ENCODE measurements around the gene KAT8. TPM values are rescaled to one million over a fixed set of nuclear protein-coding genes. Genes with fewer than 3 reads are reported as not detected.
A peak's percentile ranks its signal among the peaks of the same experiment; 100 is the strongest.

The KAT8 gene
- total and polyA plus RNA-seq, 2 of the 13 experiments (the other 11 are each of a cell fraction or from before 2014, with no cell fraction given): 79.0 to 84.2 TPM

DNA sequence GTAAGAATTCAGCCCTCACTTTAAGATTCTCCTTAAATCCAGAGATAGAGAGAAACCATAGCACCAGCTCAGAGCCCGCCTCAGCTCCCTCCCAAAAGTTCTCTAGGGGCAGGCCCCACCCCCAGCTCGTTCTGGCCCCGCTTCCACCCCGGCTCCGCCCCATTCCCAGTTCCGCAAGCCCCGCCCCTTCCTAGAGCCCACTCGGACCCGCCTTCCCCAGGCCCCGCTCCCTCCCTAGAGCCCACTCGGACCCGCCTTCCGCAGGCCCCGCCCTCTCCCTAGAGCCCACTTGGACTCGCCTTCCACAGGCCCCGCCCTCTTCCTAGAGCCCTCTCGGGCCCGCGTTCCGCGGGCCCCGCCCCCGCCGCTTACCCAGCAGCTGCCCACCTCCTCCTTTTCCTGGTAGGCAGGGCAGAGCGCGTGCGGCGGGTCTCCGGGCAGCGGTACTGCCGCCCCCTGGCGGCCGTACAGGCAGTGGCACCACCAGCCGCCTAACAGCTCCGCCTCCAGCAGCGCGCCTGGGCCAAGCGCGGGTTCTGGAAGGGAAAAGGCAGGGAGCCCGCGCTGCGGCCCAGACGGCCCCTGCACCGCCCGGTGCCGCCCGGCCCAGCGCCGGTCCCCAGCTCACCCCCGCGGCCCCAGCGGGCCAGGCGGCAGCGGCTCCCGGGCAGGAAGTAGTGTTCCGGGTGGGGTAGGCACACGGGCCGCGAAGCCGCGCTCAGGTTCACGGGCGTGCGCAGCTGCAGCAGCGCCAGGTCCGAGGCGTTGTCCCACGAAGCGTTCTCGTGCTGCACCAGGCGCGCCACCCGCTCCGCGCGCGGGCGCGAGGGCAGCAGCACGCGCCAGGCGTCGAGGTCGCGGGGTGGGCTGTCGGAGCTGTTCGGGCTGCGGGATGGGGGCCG, 24.9 kb downstream of the KAT8 start (continued):
- TF ChIP-seq, protein P1, sequence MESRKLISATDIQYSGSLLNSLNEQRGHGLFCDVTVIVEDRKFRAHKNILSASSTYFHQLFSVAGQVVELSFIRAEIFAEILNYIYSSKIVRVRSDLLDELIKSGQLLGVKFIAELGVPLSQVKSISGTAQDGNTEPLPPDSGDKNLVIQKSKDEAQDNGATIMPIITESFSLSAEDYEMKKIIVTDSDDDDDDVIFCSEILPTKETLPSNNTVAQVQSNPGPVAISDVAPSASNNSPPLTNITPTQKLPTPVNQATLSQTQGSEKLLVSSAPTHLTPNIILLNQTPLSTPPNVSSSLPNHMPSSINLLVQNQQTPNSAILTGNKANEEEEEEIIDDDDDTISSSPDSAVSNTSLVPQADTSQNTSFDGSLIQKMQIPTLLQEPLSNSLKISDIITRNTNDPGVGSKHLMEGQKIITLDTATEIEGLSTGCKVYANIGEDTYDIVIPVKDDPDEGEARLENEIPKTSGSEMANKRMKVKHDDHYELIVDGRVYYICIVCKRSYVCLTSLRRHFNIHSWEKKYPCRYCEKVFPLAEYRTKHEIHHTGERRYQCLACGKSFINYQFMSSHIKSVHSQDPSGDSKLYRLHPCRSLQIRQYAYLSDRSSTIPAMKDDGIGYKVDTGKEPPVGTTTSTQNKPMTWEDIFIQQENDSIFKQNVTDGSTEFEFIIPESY (CRISPR knock-in tag; IDR thresholded peaks at IDR 0.05): peak; percentile 71
- TF ChIP-seq ZNF703 (CRISPR knock-in tag; IDR thresholded peaks at IDR 0.05; ENCODE audit: borderline replicate concordance) (no peak), ARNT2 (CRISPR knock-in tag; IDR thresholded peaks at IDR 0.05; ENCODE audit: low read depth) (peak; percentile 83), EHMT2 (IDR thresholded peaks at IDR 0.05; ENCODE audit: borderline replicate concordance, low read depth, low read length) (no peak), GFI1 (CRISPR knock-in tag; IDR thresholded peaks at IDR 0.05; ENCODE audit: borderline replicate concordance) (no peak; the same call in 1 of the 2 replicates), ZNF563 (CRISPR knock-in tag; IDR thresholded peaks at IDR 0.05) (peak; percentile 92)

DNA sequence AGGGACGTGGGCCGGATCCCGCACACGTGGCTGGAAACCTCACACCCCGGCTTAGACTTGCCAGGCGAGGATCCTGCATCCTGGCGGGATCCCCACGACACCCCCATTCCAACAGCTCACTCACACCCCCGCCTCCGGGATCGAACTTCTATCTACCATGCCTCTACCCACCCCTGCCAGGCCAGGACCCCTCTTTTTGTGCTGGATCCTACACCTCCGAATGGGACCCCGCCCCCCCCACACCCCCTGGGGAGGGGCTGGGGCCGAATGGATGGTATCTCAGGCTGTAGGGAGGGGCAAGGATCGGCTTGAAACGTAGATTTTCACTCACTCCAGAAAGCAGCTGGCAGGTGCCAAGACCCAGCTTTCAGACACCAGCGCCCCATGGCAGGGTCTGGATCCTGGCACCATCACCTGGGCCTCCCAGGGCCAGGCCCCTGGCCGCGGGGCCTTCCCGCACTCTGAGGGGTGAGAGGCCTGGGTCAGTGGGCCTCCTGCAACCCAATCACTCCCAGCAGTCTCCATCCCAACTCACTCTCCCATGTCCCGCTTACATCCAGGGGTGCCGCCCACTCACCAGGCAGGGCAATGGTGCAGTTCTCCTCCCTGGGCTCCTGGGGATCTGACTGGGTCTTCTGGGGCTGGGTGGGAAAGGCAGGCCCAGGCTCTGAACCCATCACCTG, 25.7 kb downstream of the KAT8 start:
- Histone ChIP-seq H3K9me3 (ENCODE audit: low read length) (no peaks in the 10 kb centered on the region), H3K9ac (ENCODE audit: insufficient read depth, low read depth, low read length) (peak overlapping the region; percentile 66), H2AFZ (ENCODE audit: low read length) (no peak overlapping the region), H3K4me1 (ENCODE audit: insufficient read depth, low read length) (peaks cover 64% of the 10 kb centered on the region), H3K36me3 (replicated peaks in 1 of 2; ENCODE audit: control insufficient read depth in 1 of 2, insufficient read depth in 2 of 2, low read length in 2 of 2) (no peaks in the 10 kb centered on the region), H3K4me2 (ENCODE audit: low read depth, low read length) (peak overlapping the region; percentile 80), H4K20me1 (ENCODE audit: insufficient read depth, low read length) (no peaks in the 10 kb centered on the region), H3K27me3 (ENCODE audit: control insufficient read depth in 1 of 2, insufficient read depth in 2 of 2, low read length in 2 of 2) (peaks cover 0 to 22% of the 10 kb centered on the region in 2 experiments; a peak in 4 of 5 replicates), H3K79me2 (ENCODE audit: insufficient read depth, low read length) (no peaks in the 10 kb centered on the region), H3K27ac (ENCODE audit: extremely low read length, insufficient read depth, low read length) (no peak overlapping the region), H3K4me3 (replicated peaks in 1 of 3; ENCODE audit: insufficient read depth in 1 of 3, low read depth in 2 of 3, low read length in 3 of 3) (peak overlapping the region in 1 of 3 experiments; percentile 74; a peak in 2 of 6 replicates)
- DNase-seq (ENCODE audit: low spot score) (no peak), ATAC-seq (no peak), FAIRE-seq (no peak)
- BruUV-seq (replicated peaks): no TSS peak
- in situ Hi-C loops (cut with HindIII; ENCODE audit: extremely low pct_ligation_motif_present, low pct_unique_long_range_greater_than_20kb) (no loop called here), intact Hi-C loops (cut with micrococcal nuclease; ENCODE audit: unreplicated experiment) (loop anchor here (2.0 to 10.0 kb wide), 3 partner anchors 38 to 188 kb away; partner anchors contain the start of gene SETD1A)
- ChIA-PET POLR2A (interaction anchor here (0.6 to 11.4 kb wide), 19 partner anchors 9 to 365 kb away, joined by 3 to 275 read pairs (median 11); partner anchors contain the start of genes ARMC5, FUS, HSD3B7 and KAT8), CTCF (ENCODE audit: low intra/inter-chr PET ratio, low total read pairs) (interaction anchor here (1.2 to 1.9 kb wide), 2 partner anchors 37 to 117 kb away, joined by 3 to 9 read pairs; no protein-coding TSS in a partner anchor)
- WGBS (ENCODE audit: low lambda C conversion rate): 80% methylated on average over 22 of the region's 22 CpGs
- no peak for TF ChIP-seq ZMYM3 (CRISPR knock-in tag; IDR thresholded peaks at IDR 0.05)
- TF ChIP-seq, protein P2, sequence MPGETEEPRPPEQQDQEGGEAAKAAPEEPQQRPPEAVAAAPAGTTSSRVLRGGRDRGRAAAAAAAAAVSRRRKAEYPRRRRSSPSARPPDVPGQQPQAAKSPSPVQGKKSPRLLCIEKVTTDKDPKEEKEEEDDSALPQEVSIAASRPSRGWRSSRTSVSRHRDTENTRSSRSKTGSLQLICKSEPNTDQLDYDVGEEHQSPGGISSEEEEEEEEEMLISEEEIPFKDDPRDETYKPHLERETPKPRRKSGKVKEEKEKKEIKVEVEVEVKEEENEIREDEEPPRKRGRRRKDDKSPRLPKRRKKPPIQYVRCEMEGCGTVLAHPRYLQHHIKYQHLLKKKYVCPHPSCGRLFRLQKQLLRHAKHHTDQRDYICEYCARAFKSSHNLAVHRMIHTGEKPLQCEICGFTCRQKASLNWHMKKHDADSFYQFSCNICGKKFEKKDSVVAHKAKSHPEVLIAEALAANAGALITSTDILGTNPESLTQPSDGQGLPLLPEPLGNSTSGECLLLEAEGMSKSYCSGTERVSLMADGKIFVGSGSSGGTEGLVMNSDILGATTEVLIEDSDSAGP (CRISPR knock-in tag; IDR thresholded peaks at IDR 0.05; ENCODE audit: borderline replicate concordance): 0 out of 2 replicates have a peak, but pooled peaks have one; percentile 51
- TF ChIP-seq SMAD1 (CRISPR knock-in tag; IDR thresholded peaks at IDR 0.05; ENCODE audit: borderline replicate concordance, low read depth): no peak
- TF ChIP-seq, protein P3, sequence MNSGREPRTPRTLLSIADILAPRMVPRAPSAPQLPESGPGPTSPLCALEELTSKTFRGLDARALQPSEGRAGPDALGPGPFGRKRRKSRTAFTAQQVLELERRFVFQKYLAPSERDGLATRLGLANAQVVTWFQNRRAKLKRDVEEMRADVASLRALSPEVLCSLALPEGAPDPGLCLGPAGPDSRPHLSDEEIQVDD (CRISPR knock-in tag; IDR thresholded peaks at IDR 0.05; ENCODE audit: borderline replicate concordance): peak; percentile 23; the same call in 1 of the 2 replicates
- no peak for TF ChIP-seq RBFOX2 (IDR thresholded peaks at IDR 0.05; ENCODE audit: low read depth, low read length)
- TF ChIP-seq HHEX (CRISPR knock-in tag; IDR thresholded peaks at IDR 0.05): no peak
- no peak for TF ChIP-seq KLF16 (CRISPR knock-in tag; IDR thresholded peaks at IDR 0.05)
- TF ChIP-seq KDM5B (CRISPR knock-in tag; IDR thresholded peaks at IDR 0.05; ENCODE audit: borderline replicate concordance): 0 out of 2 replicates have a peak, but pooled peaks have one; percentile 13

All from HepG2 (cell line).